NB4 (cell line): ENCODE results near the gene RPL13.

ENCODE experiments used
- DNase-seq: peaks from one replicate; pipeline ENCODE4 v3.0.0; 2010; ENCODE audit warnings: low read depth
- H3K4me3 ChIP-seq: one replicate; pipeline ENCODE4 v1.5.1; 2011; ENCODE audit warnings: mild to moderate bottlenecking, low read depth, low read length, moderate library complexity
- CTCF ChIP-seq: IDR thresholded peaks from one replicate; pipeline ENCODE4 v1.5.1; 2012; ENCODE audit warnings: low read depth, low read length
- MYC ChIP-seq: IDR thresholded peaks from 2 replicates; pipeline ENCODE4 v1.6.1; 2011; ENCODE audit warnings: low read depth, low read length
- POLR2A ChIP-seq: IDR thresholded peaks from 2 replicates; pipeline ENCODE4 v1.6.1; 2011; ENCODE audit warnings: mild to moderate bottlenecking; ENCODE audit not compliant: insufficient read length; ENCODE audit errors: extremely low read depth
- TF ChIP-seq, protein P1 (sequence below): IDR thresholded peaks from 2 replicates; pipeline ENCODE4 v1.6.1; 2011; ENCODE audit warnings: low read depth, low read length

Gene RPL13

DNA sequence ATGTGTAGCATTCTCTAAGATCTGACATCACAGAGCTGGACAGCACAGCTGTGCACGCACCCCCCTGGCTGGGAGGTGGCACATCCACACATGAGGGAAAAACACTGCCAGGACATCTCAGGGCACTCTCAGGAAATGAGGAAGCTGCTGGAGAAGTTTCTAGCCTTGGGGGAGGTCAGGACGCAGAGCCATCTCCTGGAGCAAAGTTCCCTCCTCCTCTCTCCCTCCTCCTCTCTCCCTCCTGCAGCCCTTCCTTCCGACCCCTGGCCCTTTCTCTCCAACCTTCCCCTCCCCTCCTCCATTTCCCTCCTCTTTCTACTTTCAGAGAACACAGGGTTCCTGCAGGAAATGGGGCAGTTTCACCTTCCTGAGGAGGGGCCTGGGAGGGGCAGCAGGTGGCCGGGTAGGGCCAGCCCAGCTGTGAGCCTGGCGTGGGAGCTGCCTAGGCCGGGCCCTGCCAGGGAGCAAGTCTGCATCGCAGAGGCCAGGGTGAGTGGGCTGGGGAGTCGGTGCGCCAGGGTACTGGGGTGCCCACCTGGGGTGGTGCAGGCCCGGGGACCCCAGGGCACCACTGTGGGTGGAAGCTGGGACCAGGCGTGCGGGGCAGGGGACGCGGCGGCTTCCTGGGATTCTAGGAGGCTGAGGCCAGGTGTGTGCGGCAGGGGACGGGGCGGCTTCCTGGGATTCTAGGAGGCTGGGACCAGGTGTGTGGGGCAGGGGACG, 52.9 kb downstream of the RPL13 start, which contains the start of gene DPEP1:
DPEP1 (plus strand) TSS at position 412 of the 723 bp plus-strand sequence. CDS start 16,769 bp downstream, outside the sequence.
- no peak within 1 kb of the TSS for H3K4me3 ChIP-seq
- TF ChIP-seq POLR2A (no peak), CTCF (no peak), MYC (no peak)
- TF ChIP-seq, protein P1, sequence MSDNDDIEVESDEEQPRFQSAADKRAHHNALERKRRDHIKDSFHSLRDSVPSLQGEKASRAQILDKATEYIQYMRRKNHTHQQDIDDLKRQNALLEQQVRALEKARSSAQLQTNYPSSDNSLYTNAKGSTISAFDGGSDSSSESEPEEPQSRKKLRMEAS, result no peak
- peak; percentile 47 for DNase-seq

GRCh38 chr16:89613954-89614459, 53.5 kb downstream of the RPL13 start:
- no peak overlapping the region for H3K4me3 ChIP-seq
- no peak for DNase-seq
- TF ChIP-seq MYC, result no peak
